ENCODE results near the gene C1GALT1.

DNA sequence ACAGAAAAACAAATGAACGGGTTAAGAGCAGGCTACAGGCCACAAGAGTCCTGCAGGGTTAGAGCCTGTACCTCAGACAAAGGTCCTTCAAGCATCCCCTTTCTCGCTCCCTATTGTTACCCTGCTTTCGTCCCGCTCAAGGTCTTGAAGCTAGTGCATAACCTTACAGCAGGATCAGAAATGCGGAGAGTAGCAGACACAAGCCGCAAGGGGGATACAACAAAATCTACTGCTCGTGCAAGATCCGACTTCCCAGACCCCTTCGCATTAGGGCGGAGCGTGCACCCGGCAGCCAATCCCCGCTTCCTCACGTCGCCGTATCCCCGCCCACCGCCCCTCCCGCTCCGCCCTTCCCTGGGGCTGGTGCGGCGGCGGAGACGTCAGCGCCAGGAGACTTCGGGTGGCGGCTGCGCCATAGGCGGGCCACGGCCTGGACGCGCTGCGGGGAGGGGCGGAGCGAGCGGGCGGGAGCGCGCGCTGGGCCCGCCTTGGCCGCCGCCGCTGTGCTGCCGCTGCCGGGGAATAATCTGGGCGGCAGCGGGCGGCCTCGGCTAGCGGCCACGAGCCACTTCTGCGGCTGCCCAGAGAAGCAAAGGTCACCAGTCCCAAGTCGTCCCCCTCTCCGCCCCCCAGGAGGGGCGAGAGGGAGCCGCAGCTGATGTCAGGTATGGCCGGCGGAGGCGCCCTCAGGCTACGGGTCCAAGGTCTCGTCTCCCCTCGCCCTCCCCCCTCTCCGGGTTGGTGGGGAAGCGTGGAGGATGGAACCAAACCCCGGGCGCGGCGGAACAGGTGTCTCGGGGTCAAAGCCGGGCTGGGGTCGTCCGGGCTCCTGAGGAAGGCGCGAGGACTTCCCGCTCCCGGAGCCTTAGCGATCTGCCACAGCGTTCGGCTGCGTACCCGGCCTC lies at the start of gene C1GALT1:
- peak; percentile 50 for TF ChIP-seq CTCF (conservative IDR thresholded peaks at IDR 0.05; ENCODE audit: low read depth, low read length)
- TF ChIP-seq EZH2 (IDR thresholded peaks at IDR 0.05; ENCODE audit: borderline replicate concordance, low read depth, low read length, poor library complexity, severe bottlenecking), result no peak
